ENCODE data around the gene MCM3AP.
A peak's percentile ranks its signal among the peaks of the same experiment; 100 is the strongest.

MCM3AP gene

GRCh38 chr21:46287541-46287940 lies 2.1 kb upstream of the MCM3AP start:
- peak overlapping the region; percentile 84 for H3K27ac ChIP-seq (ENCODE audit: low read depth, low read length)
- H3K4me3 ChIP-seq (ENCODE audit: low read length) = peak overlapping the region; percentile 96
- H3K79me2 ChIP-seq (ENCODE audit: control insufficient read depth, low read length) = peaks cover 69% of the 10 kb centered on the region
- H3K9me3 ChIP-seq (ENCODE audit: control insufficient read depth, insufficient read depth, low read length) = no peaks in the 10 kb centered on the region; the same call in 1 of the 2 replicates
- no peak for TF ChIP-seq CTCF (IDR thresholded peaks at IDR 0.05; ENCODE audit: low read depth, low read length, poor library complexity, severe bottlenecking)
- no peak for TF ChIP-seq EZH2phosphoT487 (IDR thresholded peaks at IDR 0.05; ENCODE audit: borderline replicate concordance, low read length)
- peaks cover 49% of the 10 kb centered on the region for H3K4me1 ChIP-seq (ENCODE audit: control insufficient read depth, low read length)
- H3K36me3 ChIP-seq (ENCODE audit: control insufficient read depth, low read length) = peaks cover 57% of the 10 kb centered on the region
- no peaks in the 10 kb centered on the region for H3K27me3 ChIP-seq (ENCODE audit: control insufficient read depth, low read length)
- H4K20me1 ChIP-seq (ENCODE audit: control insufficient read depth, insufficient read depth, low read depth, low read length) = 0 out of 2 replicates have a peak, but pooled peaks cover 5% of the 10 kb centered on the region
- no peaks in the 10 kb centered on the region for H3K9me2 ChIP-seq (replicated peaks; ENCODE audit: control insufficient read depth, low read length)
- H3K4me2 ChIP-seq (ENCODE audit: low read length) = peak overlapping the region; percentile 81
- peaks cover 5% of the 10 kb centered on the region; the same call in 1 of the 2 replicates for H3F3A ChIP-seq (ENCODE audit: control insufficient read depth, insufficient read depth)

GRCh38 chr21:46286648-46287002 lies 1.2 kb upstream of the MCM3AP start:
- H3K4me3 ChIP-seq (ENCODE audit: low read length) = peak overlapping the region; percentile 96
- H3K9me3 ChIP-seq (ENCODE audit: control insufficient read depth, insufficient read depth, low read length) = no peaks in the 10 kb centered on the region; the same call in 1 of the 2 replicates
- no peaks in the 10 kb centered on the region for H3K9me2 ChIP-seq (replicated peaks; ENCODE audit: control insufficient read depth, low read length)
- peak overlapping the region; percentile 84 for H3K27ac ChIP-seq (ENCODE audit: low read depth, low read length)
- H3K27me3 ChIP-seq (ENCODE audit: control insufficient read depth, low read length) = no peaks in the 10 kb centered on the region
- H3F3A ChIP-seq (ENCODE audit: control insufficient read depth, insufficient read depth) = peaks cover 5% of the 10 kb centered on the region; the same call in 1 of the 2 replicates
- TF ChIP-seq EZH2phosphoT487 (IDR thresholded peaks at IDR 0.05; ENCODE audit: borderline replicate concordance, low read length) = no peak
- H3K36me3 ChIP-seq (ENCODE audit: control insufficient read depth, low read length) = peaks cover 56% of the 10 kb centered on the region
- peak overlapping the region; percentile 81 for H3K4me2 ChIP-seq (ENCODE audit: low read length)
- H3K4me1 ChIP-seq (ENCODE audit: control insufficient read depth, low read length) = peaks cover 49% of the 10 kb centered on the region
- H4K20me1 ChIP-seq (ENCODE audit: control insufficient read depth, insufficient read depth, low read depth, low read length) = 0 out of 2 replicates have a peak, but pooled peaks cover 5% of the 10 kb centered on the region
- peaks cover 78% of the 10 kb centered on the region for H3K79me2 ChIP-seq (ENCODE audit: control insufficient read depth, low read length)

- Histone ChIP-seq H3K4me1 (ENCODE audit: control insufficient read depth, low read length) (peaks cover 44% of the 10 kb centered on the region), H3K36me3 (ENCODE audit: control insufficient read depth, low read length) (peaks cover 55% of the 10 kb centered on the region), H3K4me3 (ENCODE audit: low read length) (peak within 1 kb of the TSS; percentile 96)
Measured at GRCh38 chr21:46285761-46286647, 593 bp upstream of the MCM3AP start, which contains the start of gene YBEY. Gene YBEY, plus strand, starts transcription at chr21:46286342. Its CDS starts 572 bp downstream, at chr21:46286914.

More at GRCh38 chr21:46285761-46286647, 593 bp upstream of the MCM3AP start, which contains the start of gene YBEY:
- TF ChIP-seq CTCF (IDR thresholded peaks at IDR 0.05; ENCODE audit: low read depth, low read length, poor library complexity, severe bottlenecking) (peak; percentile 61), EZH2phosphoT487 (IDR thresholded peaks at IDR 0.05; ENCODE audit: borderline replicate concordance, low read length) (no peak)
- no peaks in the 10 kb centered on the region for H3K27me3 ChIP-seq (ENCODE audit: control insufficient read depth, low read length)
- H4K20me1 ChIP-seq (ENCODE audit: control insufficient read depth, insufficient read depth, low read depth, low read length) = 0 out of 2 replicates have a peak, but pooled peaks cover 5% of the 10 kb centered on the region
- no peaks in the 10 kb centered on the region for H3K9me2 ChIP-seq (replicated peaks; ENCODE audit: control insufficient read depth, low read length)
- peaks cover 5% of the 10 kb centered on the region; the same call in 1 of the 2 replicates for H3F3A ChIP-seq (ENCODE audit: control insufficient read depth, insufficient read depth)
- H3K27ac ChIP-seq (ENCODE audit: low read depth, low read length) = peak within 1 kb of the TSS; percentile 84
- H3K9me3 ChIP-seq (ENCODE audit: control insufficient read depth, insufficient read depth, low read length) = no peaks in the 10 kb centered on the region
- H3K4me2 ChIP-seq (ENCODE audit: low read length) = peak within 1 kb of the TSS; percentile 81
- peaks cover 85% of the 10 kb centered on the region for H3K79me2 ChIP-seq (ENCODE audit: control insufficient read depth, low read length)

Data from DOHH2 (cell line).